ENCODE data around the gene SNX10.

DNA sequence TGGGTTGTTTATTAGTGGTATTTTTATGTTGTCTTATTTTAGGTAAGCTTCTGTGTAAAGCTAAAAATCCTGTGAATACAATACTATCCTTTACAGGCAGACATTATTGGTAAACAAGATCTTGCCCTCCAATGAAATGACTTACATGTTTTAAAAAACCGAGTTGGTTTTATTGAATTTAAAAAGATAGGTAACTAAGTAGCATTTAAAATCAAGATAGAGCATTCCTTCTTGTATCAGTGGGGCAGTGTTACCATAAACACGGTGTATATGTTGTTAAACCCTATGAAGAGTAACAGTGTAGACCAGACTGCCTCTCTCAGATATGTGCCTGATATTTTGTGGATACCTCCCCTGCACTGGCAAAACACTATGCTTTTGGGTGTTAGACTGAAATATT, 81.0 kb downstream of the SNX10 start:
- TF ChIP-seq, protein P1, sequence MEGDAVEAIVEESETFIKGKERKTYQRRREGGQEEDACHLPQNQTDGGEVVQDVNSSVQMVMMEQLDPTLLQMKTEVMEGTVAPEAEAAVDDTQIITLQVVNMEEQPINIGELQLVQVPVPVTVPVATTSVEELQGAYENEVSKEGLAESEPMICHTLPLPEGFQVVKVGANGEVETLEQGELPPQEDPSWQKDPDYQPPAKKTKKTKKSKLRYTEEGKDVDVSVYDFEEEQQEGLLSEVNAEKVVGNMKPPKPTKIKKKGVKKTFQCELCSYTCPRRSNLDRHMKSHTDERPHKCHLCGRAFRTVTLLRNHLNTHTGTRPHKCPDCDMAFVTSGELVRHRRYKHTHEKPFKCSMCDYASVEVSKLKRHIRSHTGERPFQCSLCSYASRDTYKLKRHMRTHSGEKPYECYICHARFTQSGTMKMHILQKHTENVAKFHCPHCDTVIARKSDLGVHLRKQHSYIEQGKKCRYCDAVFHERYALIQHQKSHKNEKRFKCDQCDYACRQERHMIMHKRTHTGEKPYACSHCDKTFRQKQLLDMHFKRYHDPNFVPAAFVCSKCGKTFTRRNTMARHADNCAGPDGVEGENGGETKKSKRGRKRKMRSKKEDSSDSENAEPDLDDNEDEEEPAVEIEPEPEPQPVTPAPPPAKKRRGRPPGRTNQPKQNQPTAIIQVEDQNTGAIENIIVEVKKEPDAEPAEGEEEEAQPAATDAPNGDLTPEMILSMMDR (conservative IDR thresholded peaks at IDR 0.05): no peak
- TF ChIP-seq ZFX (IDR thresholded peaks at IDR 0.05): no peak
